GM19372 (cell line): Measurements from ENCODE around the gene SELPLG.
"Not testable (repeated sequence)": the region's sequence is repeated elsewhere in the genome, so short reads cannot be mapped to it uniquely, and the experiment has no call there.

Experiments
- ATAC-seq: cut with Tn5 transposase; IDR thresholded peaks from one replicate; pipeline ENCODE4 v1.9.1; 2021; ENCODE audit warnings: mild to moderate bottlenecking, low read depth, moderate library complexity; ENCODE audit not compliant: unreplicated experiment

The SELPLG gene

GRCh38 chr12:108575199-108575912 lies 58.3 kb downstream of the SELPLG start:
- ATAC-seq = no peak

- ATAC-seq = not testable (repeated sequence)
Observed at GRCh38 chr12:108574276-108574675, 59.4 kb downstream of the SELPLG start.

- no peak for ATAC-seq
Observed at GRCh38 chr12:108573317-108573716, 60.4 kb downstream of the SELPLG start.

- no peak for ATAC-seq
Observed at GRCh38 chr12:108572166-108572790, 61.4 kb downstream of the SELPLG start.
